SU-DHL-6 (cell line): ENCODE results near the gene SLC25A34.

Experiments used
- H2AFZ ChIP-seq: fragments of 200-600 bp; sonication (generic); 2 replicates; pipeline ENCODE4 v1.6.1; 2014; ENCODE audit warnings: low read depth, mild to moderate bottlenecking, moderate library complexity, mixed read lengths, antibody characterized with exemption, low read length; ENCODE audit not compliant: severe bottlenecking
- H3F3A ChIP-seq: fragments of 200-600 bp; shearing (Covaris generic); 2 replicates; pipeline ENCODE4 v1.6.0; 2016; ENCODE audit warnings: antibody characterized with exemption, mild to moderate bottlenecking; ENCODE audit not compliant: insufficient read depth
- H3K27ac ChIP-seq: fragments of 200-600 bp; sonication (generic); 2 replicates; pipeline ENCODE4 v1.5.1; 2016; ENCODE audit warnings: low read depth, mild to moderate bottlenecking, low read length, moderate library complexity, mixed read lengths
- H3K27me3 ChIP-seq: fragments of 200-600 bp; sonication (generic), shearing (Covaris generic); 2 replicates; pipeline ENCODE4 v1.6.0; 2014; ENCODE audit warnings: mild to moderate bottlenecking, low read length
- H3K36me3 ChIP-seq: fragments of 200-600 bp; sonication (generic); 2 replicates; pipeline ENCODE4 v1.6.1; 2014; ENCODE audit warnings: mild to moderate bottlenecking, low read length, mixed read lengths
- H3K4me2 ChIP-seq: fragments of 300-600, 200-600 bp; shearing (Covaris generic), sonication (generic); 2 replicates; pipeline ENCODE4 v1.6.0; 2014; ENCODE audit warnings: low read length, low read depth, mild to moderate bottlenecking; ENCODE audit not compliant: poor library complexity, severe bottlenecking
- H3K4me3 ChIP-seq: fragments of 200-600 bp; sonication (generic); 2 replicates; pipeline ENCODE4 v1.5.1; 2014; ENCODE audit warnings: antibody characterized with exemption, low read length, mild to moderate bottlenecking, mixed read lengths; ENCODE audit not compliant: insufficient read depth, poor library complexity, severe bottlenecking
- H3K79me2 ChIP-seq: fragments of 200-600 bp; sonication (generic); 2 replicates; pipeline ENCODE4 v1.6.1; 2014; ENCODE audit warnings: mild to moderate bottlenecking, low read length, moderate library complexity; ENCODE audit not compliant: insufficient read depth
- H3K9ac ChIP-seq: fragments of 200-600 bp; sonication (generic); 2 replicates; pipeline ENCODE4 v1.7.0; 2014; ENCODE audit warnings: mild to moderate bottlenecking, low read length
- H3K9me2 ChIP-seq: fragments of 200-600 bp; sonication (generic); replicated peaks from 2 replicates; pipeline ENCODE4 v1.6.1; 2014; ENCODE audit warnings: low read length; ENCODE audit not compliant: insufficient read depth
- H3K9me3 ChIP-seq: fragments of 200-600 bp; sonication (generic); 2 replicates; pipeline ENCODE4 v1.6.1; 2014; ENCODE audit warnings: low read length, mixed read lengths; ENCODE audit not compliant: insufficient read depth
- H4K20me1 ChIP-seq: fragments of 200-600 bp; sonication (generic); 2 replicates; pipeline ENCODE4 v1.6.1; 2014; ENCODE audit warnings: low read depth, mild to moderate bottlenecking, antibody characterized with exemption, low read length, moderate library complexity, mixed read lengths
- CTCF ChIP-seq: fragments of 200-600 bp; sonication (generic); IDR thresholded peaks from one replicate; pipeline ENCODE4 v1.5.1; 2017; ENCODE audit warnings: antibody characterized with exemption, mild to moderate bottlenecking, low read length, moderate library complexity; ENCODE audit not compliant: insufficient read depth, poor library complexity, severe bottlenecking
- EZH2phosphoT487 ChIP-seq: fragments of 200-600 bp; sonication (generic), shearing (Covaris generic); conservative IDR thresholded peaks from 2 replicates; pipeline ENCODE4 v1.6.1; 2018; ENCODE audit warnings: mild to moderate bottlenecking, antibody characterized with exemption, low read length, moderate library complexity, mixed read lengths

Gene SLC25A34

GRCh38 chr1:15748264-15748663 lies 12.2 kb downstream of the SLC25A34 start:
- Histone ChIP-seq H3K79me2 (no peaks in the 10 kb centered on the region), H3K27me3 (no peaks in the 10 kb centered on the region), H3K9me2 (no peaks in the 10 kb centered on the region), H2AFZ (no peak overlapping the region), H3K4me3 (no peak overlapping the region), H3F3A (no peaks in the 10 kb centered on the region), H3K27ac (no peak overlapping the region), H3K4me2 (no peak overlapping the region), H3K9ac (no peak overlapping the region), H4K20me1 (no peaks in the 10 kb centered on the region), H3K9me3 (no peaks in the 10 kb centered on the region), H3K36me3 (no peaks in the 10 kb centered on the region)
- TF ChIP-seq CTCF (no peak), EZH2phosphoT487 (no peak)

- Histone ChIP-seq H2AFZ (no peak overlapping the region), H3K79me2 (no peaks in the 10 kb centered on the region), H3K27me3 (no peaks in the 10 kb centered on the region), H3K9me3 (no peaks in the 10 kb centered on the region), H4K20me1 (no peaks in the 10 kb centered on the region), H3F3A (no peaks in the 10 kb centered on the region), H3K9ac (no peak overlapping the region), H3K9me2 (no peaks in the 10 kb centered on the region), H3K36me3 (no peaks in the 10 kb centered on the region), H3K4me2 (no peak overlapping the region), H3K4me3 (no peak overlapping the region), H3K27ac (no peak overlapping the region)
- TF ChIP-seq EZH2phosphoT487 (no peak), CTCF (no peak)
These were observed 12.8 kb downstream of the SLC25A34 start for GRCh38 chr1:15748690-15749398.

GRCh38 chr1:15749399-15750291 lies 13.6 kb downstream of the SLC25A34 start:
- TF ChIP-seq EZH2phosphoT487 = no peak
- no peak for TF ChIP-seq CTCF
- H3K27me3 ChIP-seq = no peaks in the 10 kb centered on the region
- no peak overlapping the region for H3K9ac ChIP-seq
- no peaks in the 10 kb centered on the region for H3K79me2 ChIP-seq
- no peak overlapping the region for H3K27ac ChIP-seq
- no peaks in the 10 kb centered on the region for H3K9me2 ChIP-seq
- H3F3A ChIP-seq = no peaks in the 10 kb centered on the region
- no peaks in the 10 kb centered on the region for H4K20me1 ChIP-seq
- H2AFZ ChIP-seq = no peak overlapping the region
- no peaks in the 10 kb centered on the region for H3K9me3 ChIP-seq
- no peak overlapping the region for H3K4me3 ChIP-seq
- no peak overlapping the region for H3K4me2 ChIP-seq
- H3K36me3 ChIP-seq = no peaks in the 10 kb centered on the region
